Body of pancreas (tissue), 4 donors: ENCODE results near the gene EIF4E1B. TPM values are rescaled to one million over a fixed set of nuclear protein-coding genes. Genes with fewer than 3 reads are reported as not detected.

Experiments used
- ATAC-seq: fragments of 150-250 bp; one replicate; pipeline ENCODE4 v1.9.1; 2016
- DNase-seq, 4 donors: peaks; one replicate each; pipeline ENCODE4 v3.0.0-alpha.2; 2019
- H3K27ac ChIP-seq, 4 donors: fragments of 200-600 bp; sonication (generic); 1 replicate in 3 of 4; 2 replicates in 1 of 4; pipeline versions ENCODE4 v1.5.1 to v1.6.1; 2016 to 2019; ENCODE audit warnings: mild to moderate bottlenecking in 1 of 4, mixed read lengths in 1 of 4, moderate library complexity in 1 of 4
- H3K27me3 ChIP-seq, 2 donors: fragments of 200-600 bp; sonication (generic); one replicate each; pipeline ENCODE4 v1.6.0; 2016; ENCODE audit warnings: mild to moderate bottlenecking in 1 of 2
- H3K36me3 ChIP-seq, 2 donors: fragments of 200-600 bp; sonication (generic); replicated peaks in 1 of 2; 2 replicates each; pipeline ENCODE4 v1.5.1; 2016; ENCODE audit warnings: low read depth in 2 of 2; ENCODE audit not compliant: insufficient read depth in 1 of 2
- H3K4me1 ChIP-seq: fragments of 200-600 bp; sonication (generic); one replicate; pipeline ENCODE4 v1.6.0; 2016
- H3K4me3 ChIP-seq, 2 donors: fragments of 200-600 bp; sonication (generic); 1 replicate in 1 of 2; 2 replicates in 1 of 2; pipeline ENCODE4 v1.5.1; 2016 to 2019
- H3K9me3 ChIP-seq, 3 donors: fragments of 200-600 bp; sonication (generic); 1 replicate in 2 of 3; 2 replicates in 1 of 3; pipeline ENCODE4 v1.5.1; 2016
- POLR2A ChIP-seq, 3 donors: fragments of 450-650 bp; IDR thresholded peaks; one replicate each; pipeline ENCODE4 v1.6.1; 2016; ENCODE audit warnings: antibody characterized with exemption in 3 of 3, mild to moderate bottlenecking in 2 of 3
- WGBS, 2 donors: methylation state at CpG; one replicate each; pipeline ENCODE4 v1.1.5; 2017; 5-methylcytosine and 5-hydroxymethylcytosine counted together
- intact Hi-C: fragments of 100-400 bp; cut with DNase I; formaldehyde crosslinking; loops from one replicate; pipeline ENCODE4 v1.15.1; 2023
- total RNA-seq, 2 donors: library from RNA; depleted of rRNA; stranded (reverse); fragments of >200 nt; gene quantifications; one replicate each; pipeline ENCODE4 v1.1.0, GENCODE V29; 2016
- TF ChIP-seq, protein P1 (sequence below), 7 experiments: fragments of 450-650 bp in 4 of 7; fragments of 200-600 bp in 3 of 7; sonication (generic) in 3 of 7; IDR thresholded peaks; one replicate each; pipeline ENCODE4 v1.5.1; 2016 to 2019; ENCODE audit warnings: antibody characterized with exemption in 7 of 7

Gene EIF4E1B
- total RNA-seq, 2 donors from 2014 or later: 0.26 to 11.5 TPM

DNA sequence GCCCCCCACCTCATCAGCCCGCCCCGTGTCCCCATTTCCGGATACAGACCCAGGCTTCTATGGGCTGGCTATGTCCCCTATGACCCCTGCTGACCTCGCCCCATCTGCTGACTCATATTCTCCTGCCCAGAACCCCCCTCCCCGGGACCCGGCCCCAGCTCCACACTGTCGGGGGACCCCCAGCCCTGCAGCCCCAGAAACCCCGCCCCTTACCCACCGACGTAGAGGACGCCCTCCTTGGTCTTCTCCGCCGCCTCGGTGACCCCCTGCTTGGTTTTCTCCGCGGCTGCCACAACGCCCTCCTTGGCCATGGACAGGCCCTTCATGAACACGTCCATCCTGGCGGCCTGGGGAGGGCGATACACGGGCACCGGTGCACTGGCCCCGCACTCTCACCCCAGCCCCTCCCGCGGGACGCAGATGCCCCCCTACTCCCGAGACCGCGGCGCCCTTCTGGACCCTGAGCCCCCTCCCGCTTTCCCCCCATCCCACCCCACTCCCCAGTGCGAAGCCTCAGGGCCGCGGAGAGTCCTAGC, 1.1 kb upstream of the EIF4E1B start:
- DNase-seq (no peak), ATAC-seq (no peak)
- no peaks in the 10 kb centered on the region for H3K36me3 ChIP-seq
- H3K4me1 ChIP-seq: peaks cover 15% of the 10 kb centered on the region
- H3K27me3 ChIP-seq: peaks cover 0 to 26% of the 10 kb centered on the region in 2 donors
- H3K9me3 ChIP-seq: no peaks in the 10 kb centered on the region
- TF ChIP-seq POLR2A (IDR thresholded peaks at IDR 0.05): no peak
- TF ChIP-seq, protein P1, sequence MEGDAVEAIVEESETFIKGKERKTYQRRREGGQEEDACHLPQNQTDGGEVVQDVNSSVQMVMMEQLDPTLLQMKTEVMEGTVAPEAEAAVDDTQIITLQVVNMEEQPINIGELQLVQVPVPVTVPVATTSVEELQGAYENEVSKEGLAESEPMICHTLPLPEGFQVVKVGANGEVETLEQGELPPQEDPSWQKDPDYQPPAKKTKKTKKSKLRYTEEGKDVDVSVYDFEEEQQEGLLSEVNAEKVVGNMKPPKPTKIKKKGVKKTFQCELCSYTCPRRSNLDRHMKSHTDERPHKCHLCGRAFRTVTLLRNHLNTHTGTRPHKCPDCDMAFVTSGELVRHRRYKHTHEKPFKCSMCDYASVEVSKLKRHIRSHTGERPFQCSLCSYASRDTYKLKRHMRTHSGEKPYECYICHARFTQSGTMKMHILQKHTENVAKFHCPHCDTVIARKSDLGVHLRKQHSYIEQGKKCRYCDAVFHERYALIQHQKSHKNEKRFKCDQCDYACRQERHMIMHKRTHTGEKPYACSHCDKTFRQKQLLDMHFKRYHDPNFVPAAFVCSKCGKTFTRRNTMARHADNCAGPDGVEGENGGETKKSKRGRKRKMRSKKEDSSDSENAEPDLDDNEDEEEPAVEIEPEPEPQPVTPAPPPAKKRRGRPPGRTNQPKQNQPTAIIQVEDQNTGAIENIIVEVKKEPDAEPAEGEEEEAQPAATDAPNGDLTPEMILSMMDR (IDR thresholded peaks at IDR 0.05): no peak
- WGBS, 2 donors: 6 to 20% methylated on average over 12 to 32 of the region's 34 CpGs
- intact Hi-C loops: no loop called here
- no peak overlapping the region for H3K27ac ChIP-seq
- no peak overlapping the region for H3K4me3 ChIP-seq

DNA sequence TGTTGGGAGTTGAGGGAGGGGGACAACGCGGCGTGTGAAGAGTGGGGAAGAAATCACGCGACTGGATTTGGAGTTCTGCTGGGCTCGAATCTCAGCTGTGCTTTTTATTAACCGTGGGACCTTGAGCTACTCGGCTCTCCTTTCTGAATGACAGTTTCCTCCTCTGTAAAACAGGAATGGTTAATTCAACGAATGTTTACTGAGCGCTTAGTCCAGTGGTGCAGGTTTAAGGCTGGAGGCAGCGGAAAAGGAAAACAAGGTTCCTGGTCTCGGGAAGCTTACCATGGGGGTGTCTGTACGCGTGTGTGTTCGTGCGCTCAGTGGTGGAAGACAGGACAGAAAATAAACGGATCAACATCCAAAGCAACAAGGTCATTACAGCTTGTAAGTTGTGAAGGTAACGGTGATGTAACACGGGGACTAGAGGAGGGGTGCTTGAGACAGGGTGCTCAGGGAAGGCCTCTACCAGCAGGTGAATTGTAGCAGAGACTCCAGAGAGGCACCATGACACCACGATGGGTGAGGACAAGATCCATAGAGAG, 277 bp downstream of the EIF4E1B start:
- WGBS, 2 donors: 8 to 10% methylated on average over 13 to 20 of the region's 20 CpGs
- DNase-seq: no peak
- Histone ChIP-seq H3K4me1 (peaks cover 15% of the 10 kb centered on the region), H3K27ac (no peak overlapping the region), H3K36me3 (no peaks in the 10 kb centered on the region), H3K4me3 (no peak overlapping the region), H3K9me3 (no peaks in the 10 kb centered on the region), H3K27me3 (peaks cover 0 to 26% of the 10 kb centered on the region in 2 donors)
- ATAC-seq: peak; percentile 6
- intact Hi-C loops: no loop called here
- TF ChIP-seq POLR2A (IDR thresholded peaks at IDR 0.05): peak in 1 of 3 donors; percentile 16
- TF ChIP-seq, protein P1 (IDR thresholded peaks at IDR 0.05): no peak

DNA sequence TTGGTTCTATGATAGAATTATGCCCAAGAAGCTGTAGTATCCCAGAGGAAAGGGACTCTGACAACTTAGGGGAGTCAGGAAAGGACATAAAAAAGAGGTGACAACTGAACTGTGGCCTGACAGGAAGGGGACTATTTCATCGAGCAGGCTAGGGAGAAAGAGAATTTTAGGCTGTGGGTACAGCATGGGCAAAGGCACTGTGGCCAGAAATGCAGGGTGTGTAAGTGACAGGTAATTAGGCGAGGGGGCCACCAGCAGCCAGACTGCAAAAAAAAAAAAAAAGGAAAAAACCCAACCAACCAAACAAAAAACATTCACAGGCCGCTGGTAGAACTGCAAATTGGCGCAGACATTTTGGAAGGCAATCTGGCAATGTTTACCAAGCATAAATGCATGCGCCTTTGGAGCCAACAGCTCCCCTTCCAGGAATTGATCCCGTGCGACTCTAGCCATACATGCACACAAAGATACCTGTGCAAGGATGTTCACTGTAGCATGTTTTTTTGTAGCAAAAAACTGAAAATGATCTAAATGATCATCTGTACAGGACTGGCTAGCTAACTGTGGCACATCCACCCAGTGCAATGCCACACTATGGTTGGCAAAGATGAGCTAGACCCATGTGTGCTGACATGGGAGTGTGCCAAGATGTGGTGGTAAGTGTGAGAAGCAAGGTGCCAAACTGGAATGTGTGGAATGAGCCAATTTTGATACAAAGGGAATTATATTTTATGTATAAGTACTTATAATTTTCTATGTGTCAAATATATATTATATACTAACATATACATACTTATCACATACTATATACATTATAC, 1.1 kb downstream of the EIF4E1B start:
- WGBS, 2 donors: 56 to 61% methylated on average over 7 of the region's 7 CpGs
- H3K36me3 ChIP-seq: no peaks in the 10 kb centered on the region
- DNase-seq: no peak
- ATAC-seq: no peak
- peaks cover 15% of the 10 kb centered on the region for H3K4me1 ChIP-seq
- peaks cover 0 to 26% of the 10 kb centered on the region in 2 donors for H3K27me3 ChIP-seq
- intact Hi-C loops: no loop called here
- no peak overlapping the region for H3K27ac ChIP-seq
- TF ChIP-seq POLR2A (IDR thresholded peaks at IDR 0.05): no peak
- TF ChIP-seq, protein P1 (IDR thresholded peaks at IDR 0.05): no peak
- H3K4me3 ChIP-seq: no peak overlapping the region
- H3K9me3 ChIP-seq: no peaks in the 10 kb centered on the region

DNA sequence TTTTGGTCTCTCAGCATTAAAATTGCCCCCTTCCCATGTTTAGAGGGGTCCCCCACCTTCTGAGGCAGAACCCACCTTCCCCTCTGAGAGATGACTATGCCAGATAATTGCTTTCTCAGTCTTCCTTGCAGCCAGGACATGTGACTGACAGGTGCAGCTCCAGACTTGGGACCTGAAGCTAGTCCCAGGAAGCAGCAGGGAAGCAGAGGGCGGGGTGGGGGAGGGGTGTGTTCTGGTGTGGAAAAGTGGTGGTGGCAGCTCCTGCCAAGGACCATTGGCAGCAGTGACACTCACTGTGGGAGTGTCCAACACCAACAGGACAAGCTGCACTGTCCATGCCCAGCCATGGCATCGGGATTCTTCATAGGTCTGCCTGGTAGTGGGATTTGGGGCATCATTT, 2.3 kb downstream of the EIF4E1B start:
- DNase-seq (no peak), ATAC-seq (no peak)
- Histone ChIP-seq H3K36me3 (no peaks in the 10 kb centered on the region), H3K4me3 (no peak overlapping the region), H3K9me3 (no peaks in the 10 kb centered on the region), H3K4me1 (peaks cover 15% of the 10 kb centered on the region), H3K27me3 (peaks cover 0 to 22% of the 10 kb centered on the region in 2 donors), H3K27ac (no peak overlapping the region)
- intact Hi-C loops: no loop called here
- TF ChIP-seq, protein P1 (IDR thresholded peaks at IDR 0.05): no peak
- TF ChIP-seq POLR2A (IDR thresholded peaks at IDR 0.05): no peak
- 63% methylated on average over 2 of the region's 2 CpGs; no CpG with 5 or more reads in 1 of the 2 donors for WGBS, 2 donors
